A549 (cell line): ENCODE results near the gene KCNH3. TPM values are rescaled to one million over a fixed set of nuclear protein-coding genes. Genes with fewer than 3 reads are reported as not detected.

Experiments used
- ATAC-seq, 2 experiments: fragments of 200-7000 bp in 1 of 2; fragments of >200 bp in 1 of 2; cut with Nextera tagmentation in 1 of 2; cut with Tn5 transposase in 1 of 2; 3 replicates each; pipeline versions ENCODE4 v1.8.0 to v1.9.1; 2018 to 2020; ENCODE audit warnings: mild to moderate bottlenecking in 1 of 2, moderate library complexity in 1 of 2
- CTCF ChIA-PET: fragments of 300-600 bp; sonication (Branson Sonifier 250); formaldehyde crosslinking; extraction: SDS; loops from one replicate; lab custom pipeline; 2021; ENCODE audit warnings: antibody characterized with exemption, inconsistent platforms; lab: Yijun Ruan, JAX
- POLR2A ChIA-PET: fragments of 350-600 bp; formaldehyde crosslinking; extraction: SDS; loops from one replicate; lab custom pipeline; 2021; ENCODE audit warnings: antibody characterized with exemption, inconsistent platforms; lab: Yijun Ruan, JAX
- DNase-seq, 2 experiments: peaks; one replicate each; pipeline versions ENCODE4 v3.0.0 to v3.0.0-alpha.2; 2011 to 2016; ENCODE audit warnings: low read depth in 1 of 2, low spot score in 1 of 2
- FAIRE-seq: peaks from 2 replicates; lab custom pipeline; 2011; peaks lifted over from hg19 to GRCh38; lab: Jason Lieb, UNC
- H3K27ac ChIP-seq, 2 experiments: fragments of >200 bp; sonication (Bioruptor Twin); formaldehyde crosslinking; 3 replicates each; pipeline ENCODE4 v1.5.1; 2016 to 2017
- H3K4me1 ChIP-seq: fragments of >200 bp; sonication (Bioruptor Twin); formaldehyde crosslinking; 3 replicates; pipeline ENCODE4 v1.6.1; 2016
- H3K4me2 ChIP-seq: fragments of >200 bp; sonication (Bioruptor Twin); formaldehyde crosslinking; 3 replicates; pipeline ENCODE4 v1.6.1; 2016
- H3K4me3 ChIP-seq: fragments of >200 bp; sonication (Bioruptor Twin); formaldehyde crosslinking; 3 replicates; pipeline ENCODE4 v1.5.1; 2016
- H3K9me3 ChIP-seq: fragments of >200 bp; sonication (Bioruptor Twin); formaldehyde crosslinking; 3 replicates; pipeline ENCODE4 v1.6.1; 2016
- ATOH8 ChIP-seq: fragments of 250-450 bp; sonication (Bioruptor Pico); IDR thresholded peaks from 2 replicates; pipeline ENCODE4 v1.5.0; 2020; ENCODE audit warnings: low read depth, mild to moderate bottlenecking, moderate library complexity
- BHLHE40 ChIP-seq: IDR thresholded peaks from 2 replicates; pipeline ENCODE4 v1.6.1; 2012; ENCODE audit warnings: low read depth, low read length, inconsistent platforms
- CEBPB ChIP-seq, 2 experiments: fragments of >200 bp in 1 of 2; sonication (Bioruptor Twin) in 1 of 2; formaldehyde crosslinking in 1 of 2; IDR thresholded peaks; 2 replicates each; pipeline ENCODE4 v1.6.1; 2012 to 2016
- E2F6 ChIP-seq: IDR thresholded peaks from 2 replicates; pipeline ENCODE4 v1.6.1; 2012; ENCODE audit warnings: low read depth, borderline replicate concordance
- ELK1 ChIP-seq: fragments of 150-350 bp; IDR thresholded peaks from 2 replicates; pipeline ENCODE4 v1.6.1; 2014; ENCODE audit warnings: low read depth, mild to moderate bottlenecking, low read length
- EP300 ChIP-seq, 2 experiments: fragments of >200 bp; sonication (Bioruptor Twin); formaldehyde crosslinking; IDR thresholded peaks; 2 replicates in 1 of 2; 3 replicates in 1 of 2; pipeline ENCODE4 v1.6.1; 2016 to 2017
- FOXS1 ChIP-seq: fragments of 250-450 bp; sonication (Bioruptor Pico); IDR thresholded peaks from 2 replicates; pipeline ENCODE4 v1.5.0; 2020; ENCODE audit warnings: mild to moderate bottlenecking, moderate library complexity
- GATA3 ChIP-seq: IDR thresholded peaks from 2 replicates; pipeline ENCODE4 v1.6.1; 2012; ENCODE audit warnings: borderline replicate concordance
- HDAC2 ChIP-seq: fragments of 200-600 bp; sonication (generic); IDR thresholded peaks from 2 replicates; pipeline ENCODE4 v1.6.1; 2016
- HOXA7 ChIP-seq: fragments of 250-450 bp; sonication (Bioruptor Pico); IDR thresholded peaks from 2 replicates; pipeline ENCODE4 v1.5.0; 2020; ENCODE audit warnings: mild to moderate bottlenecking, moderate library complexity
- HOXB13 ChIP-seq: fragments of 250-450 bp; sonication (Bioruptor Pico); IDR thresholded peaks from 2 replicates; pipeline ENCODE4 v1.5.0; 2020; ENCODE audit warnings: low read depth, mild to moderate bottlenecking, moderate library complexity
- HOXB5 ChIP-seq: fragments of 250-450 bp; sonication (Bioruptor Pico); IDR thresholded peaks from 2 replicates; pipeline ENCODE4 v1.5.0; 2020; ENCODE audit warnings: mild to moderate bottlenecking, moderate library complexity
- JUNB ChIP-seq: fragments of >200 bp; sonication (Bioruptor Twin); formaldehyde crosslinking; IDR thresholded peaks from 2 replicates; pipeline ENCODE4 v1.6.1; 2016
- KDM1A ChIP-seq: fragments of 200-600 bp; sonication (generic); IDR thresholded peaks from 2 replicates; pipeline ENCODE4 v1.6.1; 2016; ENCODE audit warnings: low read depth, mild to moderate bottlenecking
- MAZ ChIP-seq: fragments of 150-350 bp; IDR thresholded peaks from 2 replicates; pipeline ENCODE4 v1.6.1; 2014; ENCODE audit warnings: antibody characterized with exemption, low read depth, low read length, borderline replicate concordance
- NFE2L2 ChIP-seq: fragments of 150-350 bp; conservative IDR thresholded peaks from 2 replicates; pipeline ENCODE4 v1.6.1; 2014; ENCODE audit warnings: low read length
- NPAS2 ChIP-seq: fragments of 250-450 bp; sonication (Bioruptor Pico); IDR thresholded peaks from 2 replicates; pipeline ENCODE4 v1.8.0; 2022; ENCODE audit warnings: mild to moderate bottlenecking, moderate library complexity, borderline replicate concordance
- NR3C1 ChIP-seq: fragments of >200 bp; sonication (Bioruptor Twin); formaldehyde crosslinking; IDR thresholded peaks from 3 replicates; pipeline ENCODE4 v1.6.1; 2017
- PHF8 ChIP-seq: fragments of 200-600 bp; sonication (generic); IDR thresholded peaks from 2 replicates; pipeline ENCODE4 v1.6.1; 2016; ENCODE audit warnings: low read depth, mild to moderate bottlenecking, antibody characterized with exemption, moderate library complexity, borderline replicate concordance
- POLR2A ChIP-seq: IDR thresholded peaks from 2 replicates; pipeline ENCODE4 v1.6.1; 2012; ENCODE audit warnings: mild to moderate bottlenecking, low read length
- POLR2AphosphoS2 ChIP-seq: conservative IDR thresholded peaks from 2 replicates; pipeline ENCODE4 v1.6.1; 2012; ENCODE audit warnings: low read length, improper control_type of control experiment, inconsistent platforms
- RAD21 ChIP-seq, 2 experiments: fragments of >200 bp in 1 of 2; sonication (Bioruptor Twin) in 1 of 2; formaldehyde crosslinking in 1 of 2; IDR thresholded peaks in 1 of 2; conservative IDR thresholded peaks in 1 of 2; 2 replicates in 1 of 2; 3 replicates in 1 of 2; pipeline ENCODE4 v1.6.1; 2012 to 2018; ENCODE audit warnings: inconsistent platforms in 1 of 2
- RCOR1 ChIP-seq: fragments of 150-350 bp; IDR thresholded peaks from 2 replicates; pipeline ENCODE4 v1.6.1; 2014; ENCODE audit warnings: antibody characterized with exemption, low read length, low read depth
- RFX5 ChIP-seq: fragments of 450-650 bp; IDR thresholded peaks from 2 replicates; pipeline ENCODE4 v1.7.1; 2014; ENCODE audit warnings: antibody characterized with exemption, mild to moderate bottlenecking, moderate library complexity
- SMC3 ChIP-seq: fragments of >200 bp; sonication (Bioruptor Twin); formaldehyde crosslinking; IDR thresholded peaks from 3 replicates; pipeline ENCODE4 v1.6.1; 2018; ENCODE audit warnings: inconsistent platforms
- TFCP2L1 ChIP-seq: fragments of 250-450 bp; sonication (Bioruptor Pico); IDR thresholded peaks from 2 replicates; pipeline ENCODE4 v1.5.0; 2021; ENCODE audit warnings: mild to moderate bottlenecking
- TP53 ChIP-seq: fragments of 250-450 bp; sonication (Bioruptor Pico); IDR thresholded peaks from 2 replicates; pipeline ENCODE4 v1.5.0; 2021; ENCODE audit warnings: mild to moderate bottlenecking, moderate library complexity
- USF2 ChIP-seq: fragments of 450-650 bp; IDR thresholded peaks from 2 replicates; pipeline ENCODE4 v1.6.1; 2014; ENCODE audit warnings: antibody characterized with exemption
- ZC3H11A ChIP-seq: fragments of 450-650 bp; IDR thresholded peaks from 2 replicates; pipeline ENCODE4 v1.6.1; 2014; ENCODE audit warnings: antibody characterized with exemption, mild to moderate bottlenecking
- ZSCAN20 ChIP-seq: fragments of 250-450 bp; sonication (Bioruptor Pico); IDR thresholded peaks from 2 replicates; pipeline ENCODE4 v1.8.0; 2022; ENCODE audit warnings: mild to moderate bottlenecking, moderate library complexity
- WGBS: methylation state at CpG from one replicate; pipeline ENCODE4 v1.1.6; 2017; ENCODE audit errors: missing lambda C conversion rate; 5-methylcytosine and 5-hydroxymethylcytosine counted together
- polyA plus RNA-seq, 4 experiments: library from polyadenylated mRNA; depleted of rRNA in 3 of 4; stranded (reverse); fragments of >200 nt; fragmentation: RNase III in 1 of 4; extraction: RNeasy Plus Mini Kit Qiagen cat#74134 plus additional on column Dnase treatment in 1 of 4; gene quantifications; 2 replicates in 3 of 4; 3 replicates in 1 of 4; pipeline ENCODE4 v1.2.3, GENCODE V29; 2011 to 2017
- TF ChIP-seq, protein P1 (sequence below): IDR thresholded peaks from 2 replicates; pipeline ENCODE4 v1.6.1; 2012
- TF ChIP-seq, protein P2 (sequence below): fragments of >200 bp; sonication (Bioruptor Twin); formaldehyde crosslinking; IDR thresholded peaks from 3 replicates; pipeline ENCODE4 v1.6.1; 2016

Gene KCNH3
- polyA plus RNA-seq, 2 of the 4 experiments (the other 2 are of a cell fraction): 1.0 to 2.2 TPM

DNA sequence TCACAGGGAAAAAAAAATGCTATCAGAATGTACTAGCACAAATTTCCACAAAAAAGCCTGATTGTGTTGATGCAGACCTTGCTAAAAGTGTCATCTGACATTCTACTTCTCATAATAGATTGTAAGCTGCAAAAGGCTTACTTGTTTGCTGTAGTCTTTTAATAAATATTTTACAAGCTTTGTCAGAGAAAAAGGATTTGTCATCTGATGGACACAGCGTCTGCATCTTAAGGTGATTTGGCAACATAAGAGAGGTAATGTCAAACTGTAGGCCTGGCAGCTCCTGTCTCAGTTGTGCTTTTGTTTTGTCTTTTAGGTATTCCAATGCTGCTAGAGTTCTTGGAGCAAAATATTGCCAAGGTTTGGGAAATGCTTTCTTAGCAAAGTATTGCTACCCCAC, 26.3 kb upstream of the KCNH3 start:
- DNase-seq: no peak
- H3K4me2 ChIP-seq: peak overlapping the region; percentile 38
- ATAC-seq: no peak
- WGBS: 6% methylated on average over 1 of the region's 1 CpG
- no peaks in the 10 kb centered on the region for H3K9me3 ChIP-seq
- CTCF ChIA-PET: interaction anchor here (0.5 to 19.2 kb wide), 16 partner anchors 8 to 224 kb away, joined by 3 to 484 read pairs (median 12); partner anchors contain the start of genes DNAJC22, KCNH3 and SPATS2
- H3K4me1 ChIP-seq: peaks cover 85% of the 10 kb centered on the region
- TF ChIP-seq BHLHE40 (no peak), ELK1 (no peak), E2F6 (no peak), FOXS1 (CRISPR knock-in tag) (no peak)
- TF ChIP-seq, all 56 proteins: peak for 0
- FAIRE-seq: peak; percentile 28
- no peak overlapping the region for H3K4me3 ChIP-seq
- POLR2A ChIA-PET: interaction anchor here (0.8 to 3.2 kb wide), 2 partner anchors 146 to 154 kb away, joined by 3 to 21 read pairs; partner anchors contain the start of gene SPATS2
- peak overlapping the region; percentile 34 to 56 for H3K27ac ChIP-seq

DNA sequence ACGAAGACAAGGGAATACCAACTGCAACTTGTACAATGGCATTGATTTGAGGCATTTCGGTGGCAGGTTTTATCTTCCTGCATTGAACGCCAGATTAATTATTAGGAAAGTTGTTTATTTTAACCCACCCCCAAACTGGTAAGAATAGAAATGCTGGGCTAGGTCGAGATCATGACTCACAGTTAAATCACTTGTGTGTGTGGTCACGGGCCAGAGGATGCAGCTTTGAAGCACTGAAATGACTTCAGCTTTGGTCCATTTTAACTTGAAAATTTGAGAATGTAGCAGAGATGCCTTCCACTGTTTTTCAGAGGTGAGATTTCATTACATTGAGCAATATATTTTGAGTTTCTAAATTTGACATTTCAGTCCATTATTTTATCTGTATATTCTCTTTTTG, 23.6 kb upstream of the KCNH3 start:
- H3K4me2 ChIP-seq: peak overlapping the region; percentile 72
- TF ChIP-seq NPAS2: no peak
- no peak for TF ChIP-seq ATOH8 (CRISPR knock-in tag)
- TF ChIP-seq TFCP2L1 (CRISPR knock-in tag): no peak
- peak; percentile 81 for TF ChIP-seq JUNB
- TF ChIP-seq, protein P1, sequence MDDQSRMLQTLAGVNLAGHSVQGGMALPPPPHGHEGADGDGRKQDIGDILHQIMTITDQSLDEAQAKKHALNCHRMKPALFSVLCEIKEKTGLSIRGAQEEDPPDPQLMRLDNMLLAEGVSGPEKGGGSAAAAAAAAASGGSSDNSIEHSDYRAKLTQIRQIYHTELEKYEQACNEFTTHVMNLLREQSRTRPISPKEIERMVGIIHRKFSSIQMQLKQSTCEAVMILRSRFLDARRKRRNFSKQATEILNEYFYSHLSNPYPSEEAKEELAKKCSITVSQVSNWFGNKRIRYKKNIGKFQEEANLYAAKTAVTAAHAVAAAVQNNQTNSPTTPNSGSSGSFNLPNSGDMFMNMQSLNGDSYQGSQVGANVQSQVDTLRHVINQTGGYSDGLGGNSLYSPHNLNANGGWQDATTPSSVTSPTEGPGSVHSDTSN: no peak
- TF ChIP-seq HOXA7: no peak
- no peak for TF ChIP-seq POLR2A
- TF ChIP-seq GATA3: peak; percentile 47; the same call in 1 of the 2 replicates
- no peak for TF ChIP-seq ZC3H11A
- no peak for TF ChIP-seq SMC3
- TF ChIP-seq PHF8: no peak
- TF ChIP-seq HOXB13 (CRISPR knock-in tag): no peak
- TF ChIP-seq KDM1A: no peak
- peak; percentile 23 to 27; a peak in 1 of 5 replicates for TF ChIP-seq EP300 (IDR thresholded peaks at IDR 0.05)
- TF ChIP-seq CEBPB (IDR thresholded peaks at IDR 0.05): no peak
- TF ChIP-seq, protein P2, sequence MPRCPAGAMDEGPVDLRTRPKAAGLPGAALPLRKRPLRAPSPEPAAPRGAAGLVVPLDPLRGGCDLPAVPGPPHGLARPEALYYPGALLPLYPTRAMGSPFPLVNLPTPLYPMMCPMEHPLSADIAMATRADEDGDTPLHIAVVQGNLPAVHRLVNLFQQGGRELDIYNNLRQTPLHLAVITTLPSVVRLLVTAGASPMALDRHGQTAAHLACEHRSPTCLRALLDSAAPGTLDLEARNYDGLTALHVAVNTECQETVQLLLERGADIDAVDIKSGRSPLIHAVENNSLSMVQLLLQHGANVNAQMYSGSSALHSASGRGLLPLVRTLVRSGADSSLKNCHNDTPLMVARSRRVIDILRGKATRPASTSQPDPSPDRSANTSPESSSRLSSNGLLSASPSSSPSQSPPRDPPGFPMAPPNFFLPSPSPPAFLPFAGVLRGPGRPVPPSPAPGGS: no peak
- no peak for TF ChIP-seq HOXB5
- no peak for TF ChIP-seq NR3C1
- peak; percentile 41; the same call in 1 of the 2 replicates for TF ChIP-seq BHLHE40
- TF ChIP-seq MAZ: no peak
- TF ChIP-seq RFX5: no peak
- TF ChIP-seq RCOR1: no peak
- no peak for TF ChIP-seq USF2
- no peak for TF ChIP-seq ZSCAN20 (CRISPR knock-in tag)
- TF ChIP-seq RAD21 (conservative IDR thresholded peaks at IDR 0.05 in 1 of 2, IDR thresholded peaks at IDR 0.05 in 1 of 2): 0 out of 5 replicates have a peak, but pooled peaks of 1 of the 2 experiments have one; percentile 30
- TF ChIP-seq E2F6: no peak
- no peak for TF ChIP-seq NFE2L2
- no peak for TF ChIP-seq POLR2AphosphoS2
- no peak for TF ChIP-seq HDAC2
- TF ChIP-seq TP53 (CRISPR knock-in tag): no peak

More for the DNA sequence above, 23.6 kb upstream of the KCNH3 start:
- no peak for FAIRE-seq
- ATAC-seq: peak in 1 of 2 experiments; percentile 68; a peak in 3 of 6 replicates
- no peak overlapping the region for H3K4me3 ChIP-seq
- H3K4me1 ChIP-seq: peaks cover 81% of the 10 kb centered on the region
- DNase-seq: peak; percentile 47 to 64
- 2% methylated on average over 5 of the region's 5 CpGs for WGBS
- H3K9me3 ChIP-seq: no peaks in the 10 kb centered on the region
- POLR2A ChIA-PET: interaction anchor here (1.2 to 2.7 kb wide), 2 partner anchors 148 to 157 kb away, joined by 6 to 25 read pairs; partner anchors contain the start of gene SPATS2
- H3K27ac ChIP-seq: peak overlapping the region; percentile 70 to 87
- CTCF ChIA-PET: interaction anchor here (0.6 to 19.2 kb wide), 28 partner anchors 9 to 429 kb away, joined by 3 to 484 read pairs (median 10); partner anchors contain the start of genes DNAJC22 and SPATS2
